ENCODE data around the gene SLC44A1.

GRCh38 chr9:105475302-105475701, 230.9 kb downstream of the SLC44A1 start:
- TF ChIP-seq CTCF (IDR thresholded peaks at IDR 0.05; ENCODE audit: low read length) (peak; percentile 42; the same call in 1 of the 2 replicates), EZH2 (IDR thresholded peaks at IDR 0.05; ENCODE audit: borderline replicate concordance, low read length) (no peak)

Data from OCI-LY1 (cell line).